Mammary epithelial cell (primary cell): ENCODE data around the gene ZBTB22.

ENCODE experiments used
- EZH2 ChIP-seq: IDR thresholded peaks from 2 replicates; pipeline ENCODE4 v1.6.1; 2012; ENCODE audit warnings: low read length, inconsistent platforms, borderline replicate concordance
- TF ChIP-seq, protein P1 (sequence below), 2 donors: IDR thresholded peaks in 1 of 2; conservative IDR thresholded peaks in 1 of 2; 2 replicates each; pipeline ENCODE4 v1.5.1; 2011 to 2012; ENCODE audit warnings: inconsistent platforms in 2 of 2, low read length in 2 of 2, mild to moderate bottlenecking in 2 of 2, control low read depth in 1 of 2, low read depth in 1 of 2; ENCODE audit not compliant: insufficient read depth in 1 of 2; ENCODE audit errors: extremely low read depth in 1 of 2

DNA sequence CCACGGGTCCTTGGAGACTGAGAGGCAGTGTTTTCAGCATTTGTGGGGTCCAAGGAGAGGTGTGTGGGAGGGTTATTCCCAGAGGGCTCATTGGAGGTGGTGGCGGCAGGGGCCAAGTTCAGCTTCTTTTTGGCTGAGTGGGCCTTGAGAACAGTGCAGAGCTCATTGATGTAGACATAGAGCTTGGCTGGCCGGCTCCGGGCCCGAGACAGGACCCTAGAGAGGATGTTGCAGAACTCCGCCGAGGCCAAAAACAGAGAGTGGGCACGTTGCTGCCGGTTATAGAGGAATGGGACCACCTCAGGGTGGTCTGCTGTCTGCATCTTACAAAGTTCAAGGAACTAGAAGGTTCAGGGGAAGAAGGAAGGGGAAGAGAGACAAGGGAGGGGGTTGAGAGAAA lies 3.7 kb upstream of the ZBTB22 start:
- TF ChIP-seq, protein P1, sequence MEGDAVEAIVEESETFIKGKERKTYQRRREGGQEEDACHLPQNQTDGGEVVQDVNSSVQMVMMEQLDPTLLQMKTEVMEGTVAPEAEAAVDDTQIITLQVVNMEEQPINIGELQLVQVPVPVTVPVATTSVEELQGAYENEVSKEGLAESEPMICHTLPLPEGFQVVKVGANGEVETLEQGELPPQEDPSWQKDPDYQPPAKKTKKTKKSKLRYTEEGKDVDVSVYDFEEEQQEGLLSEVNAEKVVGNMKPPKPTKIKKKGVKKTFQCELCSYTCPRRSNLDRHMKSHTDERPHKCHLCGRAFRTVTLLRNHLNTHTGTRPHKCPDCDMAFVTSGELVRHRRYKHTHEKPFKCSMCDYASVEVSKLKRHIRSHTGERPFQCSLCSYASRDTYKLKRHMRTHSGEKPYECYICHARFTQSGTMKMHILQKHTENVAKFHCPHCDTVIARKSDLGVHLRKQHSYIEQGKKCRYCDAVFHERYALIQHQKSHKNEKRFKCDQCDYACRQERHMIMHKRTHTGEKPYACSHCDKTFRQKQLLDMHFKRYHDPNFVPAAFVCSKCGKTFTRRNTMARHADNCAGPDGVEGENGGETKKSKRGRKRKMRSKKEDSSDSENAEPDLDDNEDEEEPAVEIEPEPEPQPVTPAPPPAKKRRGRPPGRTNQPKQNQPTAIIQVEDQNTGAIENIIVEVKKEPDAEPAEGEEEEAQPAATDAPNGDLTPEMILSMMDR (conservative IDR thresholded peaks at IDR 0.05 in 1 of 2, IDR thresholded peaks at IDR 0.05 in 1 of 2; ENCODE audit: extremely low read depth in 1 of 2, insufficient read depth in 1 of 2, low read depth in 1 of 2, low read length in 2 of 2), result no peak
- no peak for TF ChIP-seq EZH2
